ENCODE data around the gene NTN3. TPM values are rescaled to one million over a fixed set of nuclear protein-coding genes. Genes with fewer than 3 reads are reported as not detected.

NTN3 gene
- total and polyA plus RNA-seq, 2 of the 8 experiments (the other 6 are each of a cell fraction or from before 2014, with no cell fraction given): 0.30 to 0.34 TPM

GRCh38 chr16:2428784-2429033, 42.4 kb upstream of the NTN3 start (continued):
- TF ChIP-seq RFX5 (IDR thresholded peaks at IDR 0.05; ENCODE audit: borderline replicate concordance, low read depth, low read length) (no peak), KDM4A (IDR thresholded peaks at IDR 0.05; ENCODE audit: low read depth, low read length, severe bottlenecking) (peak; percentile 77), PHF8 (conservative IDR thresholded peaks at IDR 0.05; ENCODE audit: low read depth, low read length) (peak; percentile 53; the same call in 1 of the 2 replicates), CBX5 (IDR thresholded peaks at IDR 0.05; ENCODE audit: low read depth, low read length) (no peak), POLR2A (IDR thresholded peaks at IDR 0.05; ENCODE audit: control extremely low read depth in 1 of 2, low read depth in 2 of 2, low read length in 2 of 2) (peak in 1 of 2 experiments; percentile 92; a peak in 2 of 3 replicates), YY1 (IDR thresholded peaks at IDR 0.05; ENCODE audit: low read depth, low read length) (no peak), KDM1A (IDR thresholded peaks at IDR 0.05; ENCODE audit: borderline replicate concordance, low read length) (no peak), CHD7 (IDR thresholded peaks at IDR 0.05; ENCODE audit: insufficient replicate concordance, low read length) (no peak), HDAC6 (IDR thresholded peaks at IDR 0.05; ENCODE audit: low read depth, low read length) (no peak), RXRA (IDR thresholded peaks at IDR 0.05; ENCODE audit: insufficient read depth, low read depth, low read length) (no peak), EZH2 (IDR thresholded peaks at IDR 0.05; ENCODE audit: low read depth, low read length, severe bottlenecking) (peak; percentile 2), USF2 (IDR thresholded peaks at IDR 0.05; ENCODE audit: low read length) (no peak)
